Measurements from ENCODE around the gene CNKSR3. TPM values are rescaled to one million over a fixed set of nuclear protein-coding genes. Genes with fewer than 3 reads are reported as not detected.

CNKSR3 gene
- polyA plus RNA-seq, 3 donors: not detected

DNA sequence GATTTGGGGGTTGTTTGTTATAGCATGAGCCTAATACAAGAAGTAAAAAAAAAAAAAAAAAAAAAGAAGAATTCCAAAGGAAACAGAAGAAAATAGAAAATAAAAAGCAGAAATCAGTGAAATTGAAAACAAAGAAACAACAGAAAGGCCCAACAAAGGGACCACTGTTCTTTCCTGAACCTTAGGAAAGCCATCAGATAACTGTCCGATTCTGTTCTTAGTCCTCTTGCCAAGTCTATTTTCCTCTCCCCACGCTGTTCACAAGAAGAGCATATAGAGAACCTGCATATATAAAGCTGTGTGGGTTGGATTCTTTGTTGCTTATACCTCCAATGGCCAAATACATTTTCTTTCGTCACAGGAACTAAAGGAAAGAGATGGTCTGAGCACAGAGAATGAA, 115.9 kb downstream of the CNKSR3 start:
- Mint-ChIP-seq H3K36me3 (no peaks in the 10 kb centered on the region), H3K9me3 (peaks cover 0 to 2% (median 0%) of the 10 kb centered on the region in 7 donors), H3K4me1 (no peaks in the 10 kb centered on the region), H3K27me3 (ENCODE audit: low read depth in 3 of 3) (peaks cover 0 to 2% (median 0%) of the 10 kb centered on the region in 3 donors), H3K27ac (no peak overlapping the region), H3K4me3 (no peak overlapping the region)
- no peak for DNase-seq
- no peak overlapping the region for H2AFZ ChIP-seq (ENCODE audit: insufficient read depth, low read depth, low read length, poor library complexity, severe bottlenecking)
- H3K27me3 ChIP-seq (ENCODE audit: control insufficient read depth in 2 of 2, insufficient read depth in 2 of 2, low read length in 2 of 2): no peaks in the 10 kb centered on the region
- no peak overlapping the region for H3K4me2 ChIP-seq (replicated peaks; ENCODE audit: extremely low read depth, low read length, poor library complexity, severe bottlenecking)
- H3K9ac ChIP-seq (ENCODE audit: insufficient read depth, low read length, poor library complexity, severe bottlenecking): no peak overlapping the region
- TF ChIP-seq, protein P1, sequence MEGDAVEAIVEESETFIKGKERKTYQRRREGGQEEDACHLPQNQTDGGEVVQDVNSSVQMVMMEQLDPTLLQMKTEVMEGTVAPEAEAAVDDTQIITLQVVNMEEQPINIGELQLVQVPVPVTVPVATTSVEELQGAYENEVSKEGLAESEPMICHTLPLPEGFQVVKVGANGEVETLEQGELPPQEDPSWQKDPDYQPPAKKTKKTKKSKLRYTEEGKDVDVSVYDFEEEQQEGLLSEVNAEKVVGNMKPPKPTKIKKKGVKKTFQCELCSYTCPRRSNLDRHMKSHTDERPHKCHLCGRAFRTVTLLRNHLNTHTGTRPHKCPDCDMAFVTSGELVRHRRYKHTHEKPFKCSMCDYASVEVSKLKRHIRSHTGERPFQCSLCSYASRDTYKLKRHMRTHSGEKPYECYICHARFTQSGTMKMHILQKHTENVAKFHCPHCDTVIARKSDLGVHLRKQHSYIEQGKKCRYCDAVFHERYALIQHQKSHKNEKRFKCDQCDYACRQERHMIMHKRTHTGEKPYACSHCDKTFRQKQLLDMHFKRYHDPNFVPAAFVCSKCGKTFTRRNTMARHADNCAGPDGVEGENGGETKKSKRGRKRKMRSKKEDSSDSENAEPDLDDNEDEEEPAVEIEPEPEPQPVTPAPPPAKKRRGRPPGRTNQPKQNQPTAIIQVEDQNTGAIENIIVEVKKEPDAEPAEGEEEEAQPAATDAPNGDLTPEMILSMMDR (IDR thresholded peaks at IDR 0.05): no peak
- H4K20me1 ChIP-seq (ENCODE audit: insufficient read depth, low read length): no peaks in the 10 kb centered on the region
- H3K4me1 ChIP-seq (ENCODE audit: control insufficient read depth in 1 of 2, insufficient read depth in 2 of 2, low read length in 2 of 2): no peaks in the 10 kb centered on the region
- no peaks in the 10 kb centered on the region for H3K79me2 ChIP-seq (ENCODE audit: insufficient read depth, low read length)
- WGBS (ENCODE audit: insufficient coverage): 100% methylated on average over 1 of the region's 3 CpGs
- H3K27ac ChIP-seq (ENCODE audit: low read depth in 1 of 2, low read length in 2 of 2): no peak overlapping the region
- no peak overlapping the region for H3K4me3 ChIP-seq (replicated peaks in 1 of 3; ENCODE audit: low read depth in 2 of 3, low read length in 3 of 3)
- intact Hi-C loops (cut with micrococcal nuclease): no loop called here
- H3K9me3 ChIP-seq (replicated peaks in 1 of 2; ENCODE audit: control insufficient read depth in 1 of 2, insufficient read depth in 1 of 2, low read length in 2 of 2): no peaks in the 10 kb centered on the region
- H3K36me3 ChIP-seq (replicated peaks in 1 of 2; ENCODE audit: control insufficient read depth in 1 of 2, insufficient read depth in 2 of 2, low read length in 2 of 2): no peaks in the 10 kb centered on the region

DNA sequence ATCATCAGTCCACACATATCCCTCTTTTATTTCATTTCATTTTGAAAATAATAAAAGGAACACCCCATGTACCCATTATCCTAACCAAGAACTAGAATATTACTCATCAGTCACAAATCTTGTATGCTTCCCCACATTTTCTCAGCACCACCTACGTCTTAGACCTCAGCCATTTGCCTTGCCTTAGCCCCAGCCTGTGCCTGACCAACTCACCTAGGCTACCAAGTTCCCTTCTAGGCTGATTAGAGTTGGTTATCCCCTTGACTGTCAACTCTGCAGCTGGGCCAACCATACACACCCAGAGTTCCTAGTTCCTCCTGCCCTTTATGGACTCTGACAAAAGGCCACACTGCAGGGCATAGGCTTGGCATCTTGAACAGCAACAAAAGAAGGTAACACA, 120.5 kb downstream of the CNKSR3 start:
- H3K9me3 Mint-ChIP-seq: peaks cover 0 to 5% (median 0%) of the 10 kb centered on the region in 7 donors
- Histone ChIP-seq H3K79me2 (ENCODE audit: insufficient read depth, low read length) (no peaks in the 10 kb centered on the region), H3K27ac (ENCODE audit: low read depth in 1 of 2, low read length in 2 of 2) (no peak overlapping the region), H3K9me3 (replicated peaks in 1 of 2; ENCODE audit: control insufficient read depth in 1 of 2, insufficient read depth in 1 of 2, low read length in 2 of 2) (no peaks in the 10 kb centered on the region), H4K20me1 (ENCODE audit: insufficient read depth, low read length) (no peaks in the 10 kb centered on the region), H3K36me3 (replicated peaks in 1 of 2; ENCODE audit: control insufficient read depth in 1 of 2, insufficient read depth in 2 of 2, low read length in 2 of 2) (no peaks in the 10 kb centered on the region), H3K4me2 (replicated peaks; ENCODE audit: extremely low read depth, low read length, poor library complexity, severe bottlenecking) (no peak overlapping the region), H3K4me1 (ENCODE audit: control insufficient read depth in 1 of 2, insufficient read depth in 2 of 2, low read length in 2 of 2) (no peaks in the 10 kb centered on the region), H3K4me3 (replicated peaks in 1 of 3; ENCODE audit: low read depth in 2 of 3, low read length in 3 of 3) (no peak overlapping the region), H3K9ac (ENCODE audit: insufficient read depth, low read length, poor library complexity, severe bottlenecking) (no peak overlapping the region), H2AFZ (ENCODE audit: insufficient read depth, low read depth, low read length, poor library complexity, severe bottlenecking) (no peak overlapping the region), H3K27me3 (ENCODE audit: control insufficient read depth in 2 of 2, insufficient read depth in 2 of 2, low read length in 2 of 2) (no peaks in the 10 kb centered on the region)
- no peaks in the 10 kb centered on the region for H3K36me3 Mint-ChIP-seq
- no peak overlapping the region for H3K4me3 Mint-ChIP-seq
- intact Hi-C loops (cut with micrococcal nuclease): no loop called here
- WGBS (ENCODE audit: insufficient coverage): 100% methylated on average over 1 of the region's 1 CpG
- no peaks in the 10 kb centered on the region for H3K4me1 Mint-ChIP-seq
- DNase-seq: no peak
- TF ChIP-seq, protein P1 (IDR thresholded peaks at IDR 0.05): no peak
- no peak overlapping the region for H3K27ac Mint-ChIP-seq
- H3K27me3 Mint-ChIP-seq (ENCODE audit: low read depth in 3 of 3): peaks cover 1 to 4% (median 2%) of the 10 kb centered on the region in 3 donors

Measured in CD14-positive monocyte (primary cell).